K562 (cell line): ENCODE results near the gene CGGBP1. TPM values are rescaled to one million over a fixed set of nuclear protein-coding genes. Genes with fewer than 3 reads are reported as not detected.

ENCODE experiments used
- CBX1 ChIP-seq: sonication (generic); IDR thresholded peaks from 2 replicates; pipeline ENCODE4 v1.6.1; 2016; ENCODE audit warnings: antibody characterized with exemption, low read depth, mild to moderate bottlenecking
- EZH2 ChIP-seq: IDR thresholded peaks from 2 replicates; pipeline ENCODE4 v1.6.1; 2012; ENCODE audit warnings: low read depth, mild to moderate bottlenecking, inconsistent platforms, low read length, borderline replicate concordance
- KLF13 ChIP-seq: fragments of 450-650 bp; IDR thresholded peaks from 2 replicates; pipeline ENCODE4 v1.6.1; 2016; ENCODE audit warnings: missing genetic modification characterization, low read depth, mild to moderate bottlenecking, missing compliant biosample characterization, moderate library complexity, borderline replicate concordance
- MGA ChIP-seq: fragments of 450-650 bp; IDR thresholded peaks from 2 replicates; pipeline ENCODE4 v1.6.1; 2016; ENCODE audit warnings: mild to moderate bottlenecking, moderate library complexity
- TSHZ1 ChIP-seq: fragments of 250-450 bp; sonication (Bioruptor Pico); IDR thresholded peaks from 2 replicates; pipeline ENCODE4 v1.4.0; 2020; ENCODE audit warnings: mild to moderate bottlenecking, moderate library complexity
- ZNF518B ChIP-seq: fragments of 250-450 bp; sonication (Bioruptor Pico); IDR thresholded peaks from 2 replicates; pipeline ENCODE4 v1.5.0; 2021; ENCODE audit warnings: mild to moderate bottlenecking, moderate library complexity
- polyA plus RNA-seq, 8 experiments: library from polyadenylated mRNA; depleted of rRNA in 4 of 8; stranded (reverse) in 5 of 8; unstranded in 3 of 8; fragments of >200 nt; fragmentation: Nextera tagmentation in 2 of 8; fragmentation: Illumina TruSeq in 1 of 8; extraction: Ambion mirVana in 2 of 8; extraction: Trizol in 1 of 8; gene quantifications; 2 replicates each; pipeline versions ENCODE4 v1.2.1 to v1.2.3, GENCODE V29; 2011 to 2014; ENCODE audit warnings: inconsistent platforms in 1 of 8, missing spikeins in 1 of 8
- total RNA-seq, 7 experiments: library from RNA; depleted of rRNA in 6 of 7; stranded (reverse); fragments of >200 nt in 6 of 7; fragmentation: Illumina TruSeq in 2 of 7; extraction: Trizol in 2 of 7; gene quantifications; 2 replicates each; pipeline versions ENCODE4 v1.2.1 to v1.2.3, GENCODE V29; 2011 to 2021; ENCODE audit warnings: low replicate concordance in 1 of 7

CGGBP1 gene
- total and polyA plus RNA-seq, 9 of the 15 experiments (the other 6 are each of a cell fraction or from before 2014, with no cell fraction given): 14.4 to 47.8 (median 37.8) TPM

GRCh38 chr3:88058581-88059379 is at the start of gene CGGBP1, which contains the start of gene ZNF654 (continued):
- TF ChIP-seq TSHZ1 (CRISPR knock-in tag) (no peak), KLF13 (tag) (no peak), MGA (peak; percentile 18; the same call in 1 of the 2 replicates), CBX1 (no peak), EZH2 (no peak), ZNF518B (CRISPR knock-in tag) (no peak)
